A549 (cell line): ENCODE results near the gene RPTOR.

Experiments used
- FOSB ChIP-seq: fragments of 250-450 bp; sonication (Bioruptor Pico); IDR thresholded peaks from 2 replicates; pipeline ENCODE4 v1.5.0; 2020; ENCODE audit warnings: mild to moderate bottlenecking, moderate library complexity
- GATA3 ChIP-seq: IDR thresholded peaks from 2 replicates; pipeline ENCODE4 v1.6.1; 2012; ENCODE audit warnings: borderline replicate concordance
- HDAC2 ChIP-seq: fragments of 200-600 bp; sonication (generic); IDR thresholded peaks from 2 replicates; pipeline ENCODE4 v1.6.1; 2016
- MAFK ChIP-seq: fragments of 450-650 bp; IDR thresholded peaks from 2 replicates; pipeline ENCODE4 v1.6.1; 2014; ENCODE audit not compliant: partially characterized antibody
- POLR2A ChIP-seq: IDR thresholded peaks from 2 replicates; pipeline ENCODE4 v1.6.1; 2012; ENCODE audit warnings: mild to moderate bottlenecking, low read length
- ZFP36 ChIP-seq: fragments of 450-650 bp; IDR thresholded peaks from 2 replicates; pipeline ENCODE4 v1.6.1; 2014; ENCODE audit warnings: borderline replicate concordance; ENCODE audit not compliant: partially characterized antibody
- TF ChIP-seq, protein P1 (sequence below): fragments of >200 bp; sonication (Bioruptor Twin); formaldehyde crosslinking; IDR thresholded peaks from 3 replicates; pipeline ENCODE4 v1.5.1; 2016
- TF ChIP-seq, protein P2 (sequence below): fragments of 200-600 bp; sonication (generic); IDR thresholded peaks from 2 replicates; pipeline ENCODE4 v1.6.1; 2016; ENCODE audit warnings: antibody characterized with exemption, mild to moderate bottlenecking, moderate library complexity

DNA sequence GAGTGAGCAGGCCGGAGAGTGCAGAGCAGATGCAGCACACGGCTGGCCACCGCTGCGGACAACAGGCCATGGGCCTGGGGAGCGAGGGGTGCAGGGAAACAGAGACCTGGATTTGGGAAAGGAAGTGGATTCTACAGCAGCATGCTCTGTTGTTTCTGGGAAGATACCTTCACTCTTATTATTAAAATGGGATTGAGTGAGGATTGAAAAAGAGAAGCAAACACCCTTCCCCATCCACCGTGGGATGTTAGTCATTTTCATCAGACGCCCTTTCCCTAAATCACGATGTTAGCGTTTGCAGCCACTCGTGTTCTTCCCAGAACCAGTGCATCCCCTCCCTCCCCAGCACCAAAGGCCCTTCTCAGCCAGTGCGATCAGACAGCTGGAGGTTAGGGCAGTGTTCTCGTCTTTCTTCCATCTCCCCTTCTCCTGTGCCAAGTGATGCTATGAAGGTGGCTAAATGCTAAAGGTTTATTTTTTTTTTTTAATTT lies 250.5 kb downstream of the RPTOR start:
- TF ChIP-seq, protein P1, sequence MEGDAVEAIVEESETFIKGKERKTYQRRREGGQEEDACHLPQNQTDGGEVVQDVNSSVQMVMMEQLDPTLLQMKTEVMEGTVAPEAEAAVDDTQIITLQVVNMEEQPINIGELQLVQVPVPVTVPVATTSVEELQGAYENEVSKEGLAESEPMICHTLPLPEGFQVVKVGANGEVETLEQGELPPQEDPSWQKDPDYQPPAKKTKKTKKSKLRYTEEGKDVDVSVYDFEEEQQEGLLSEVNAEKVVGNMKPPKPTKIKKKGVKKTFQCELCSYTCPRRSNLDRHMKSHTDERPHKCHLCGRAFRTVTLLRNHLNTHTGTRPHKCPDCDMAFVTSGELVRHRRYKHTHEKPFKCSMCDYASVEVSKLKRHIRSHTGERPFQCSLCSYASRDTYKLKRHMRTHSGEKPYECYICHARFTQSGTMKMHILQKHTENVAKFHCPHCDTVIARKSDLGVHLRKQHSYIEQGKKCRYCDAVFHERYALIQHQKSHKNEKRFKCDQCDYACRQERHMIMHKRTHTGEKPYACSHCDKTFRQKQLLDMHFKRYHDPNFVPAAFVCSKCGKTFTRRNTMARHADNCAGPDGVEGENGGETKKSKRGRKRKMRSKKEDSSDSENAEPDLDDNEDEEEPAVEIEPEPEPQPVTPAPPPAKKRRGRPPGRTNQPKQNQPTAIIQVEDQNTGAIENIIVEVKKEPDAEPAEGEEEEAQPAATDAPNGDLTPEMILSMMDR = no peak
- no peak for TF ChIP-seq FOSB (CRISPR knock-in tag)
- no peak for TF ChIP-seq POLR2A
- TF ChIP-seq HDAC2 = no peak
- TF ChIP-seq GATA3 = no peak
- TF ChIP-seq ZFP36 = no peak
- TF ChIP-seq MAFK = no peak
- TF ChIP-seq, protein P2, sequence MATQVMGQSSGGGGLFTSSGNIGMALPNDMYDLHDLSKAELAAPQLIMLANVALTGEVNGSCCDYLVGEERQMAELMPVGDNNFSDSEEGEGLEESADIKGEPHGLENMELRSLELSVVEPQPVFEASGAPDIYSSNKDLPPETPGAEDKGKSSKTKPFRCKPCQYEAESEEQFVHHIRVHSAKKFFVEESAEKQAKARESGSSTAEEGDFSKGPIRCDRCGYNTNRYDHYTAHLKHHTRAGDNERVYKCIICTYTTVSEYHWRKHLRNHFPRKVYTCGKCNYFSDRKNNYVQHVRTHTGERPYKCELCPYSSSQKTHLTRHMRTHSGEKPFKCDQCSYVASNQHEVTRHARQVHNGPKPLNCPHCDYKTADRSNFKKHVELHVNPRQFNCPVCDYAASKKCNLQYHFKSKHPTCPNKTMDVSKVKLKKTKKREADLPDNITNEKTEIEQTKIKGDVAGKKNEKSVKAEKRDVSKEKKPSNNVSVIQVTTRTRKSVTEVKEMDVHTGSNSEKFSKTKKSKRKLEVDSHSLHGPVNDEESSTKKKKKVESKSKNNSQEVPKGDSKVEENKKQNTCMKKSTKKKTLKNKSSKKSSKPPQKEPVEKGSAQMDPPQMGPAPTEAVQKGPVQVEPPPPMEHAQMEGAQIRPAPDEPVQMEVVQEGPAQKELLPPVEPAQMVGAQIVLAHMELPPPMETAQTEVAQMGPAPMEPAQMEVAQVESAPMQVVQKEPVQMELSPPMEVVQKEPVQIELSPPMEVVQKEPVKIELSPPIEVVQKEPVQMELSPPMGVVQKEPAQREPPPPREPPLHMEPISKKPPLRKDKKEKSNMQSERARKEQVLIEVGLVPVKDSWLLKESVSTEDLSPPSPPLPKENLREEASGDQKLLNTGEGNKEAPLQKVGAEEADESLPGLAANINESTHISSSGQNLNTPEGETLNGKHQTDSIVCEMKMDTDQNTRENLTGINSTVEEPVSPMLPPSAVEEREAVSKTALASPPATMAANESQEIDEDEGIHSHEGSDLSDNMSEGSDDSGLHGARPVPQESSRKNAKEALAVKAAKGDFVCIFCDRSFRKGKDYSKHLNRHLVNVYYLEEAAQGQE = no peak
